Muscle layer of duodenum (tissue), 2 donors: ENCODE results near the gene DNMT3A.

ENCODE experiments used
- H3K27ac ChIP-seq: one replicate; pipeline ENCODE4 v1.7.0; 2013; ENCODE audit warnings: mild to moderate bottlenecking, low read length
- H3K27me3 ChIP-seq: one replicate; pipeline ENCODE4 v1.7.0; 2013; ENCODE audit warnings: low read depth, mild to moderate bottlenecking, control low read depth, low read length
- H3K36me3 ChIP-seq, 2 donors: one replicate each; pipeline ENCODE4 v1.7.0; 2013; ENCODE audit warnings: low read length in 2 of 2, control low read depth in 1 of 2, mild to moderate bottlenecking in 1 of 2; ENCODE audit not compliant: insufficient read depth in 2 of 2, control insufficient read depth in 1 of 2
- H3K4me1 ChIP-seq, 2 donors: one replicate each; pipeline ENCODE4 v1.7.0; 2013; ENCODE audit warnings: low read length in 2 of 2, mild to moderate bottlenecking in 2 of 2, control low read depth in 1 of 2, moderate library complexity in 1 of 2; ENCODE audit not compliant: insufficient read depth in 2 of 2, control insufficient read depth in 1 of 2
- H3K4me3 ChIP-seq, 2 donors: one replicate each; pipeline ENCODE4 v1.7.0; 2013; ENCODE audit warnings: low read length in 2 of 2, low read depth in 1 of 2, mild to moderate bottlenecking in 1 of 2
- H3K9me3 ChIP-seq, 2 donors: one replicate each; pipeline ENCODE4 v1.7.0; 2013; ENCODE audit warnings: low read length in 2 of 2, control low read depth in 1 of 2, mild to moderate bottlenecking in 1 of 2; ENCODE audit not compliant: control insufficient read depth in 1 of 2
- donor health status: healthy.

The DNMT3A gene

DNA sequence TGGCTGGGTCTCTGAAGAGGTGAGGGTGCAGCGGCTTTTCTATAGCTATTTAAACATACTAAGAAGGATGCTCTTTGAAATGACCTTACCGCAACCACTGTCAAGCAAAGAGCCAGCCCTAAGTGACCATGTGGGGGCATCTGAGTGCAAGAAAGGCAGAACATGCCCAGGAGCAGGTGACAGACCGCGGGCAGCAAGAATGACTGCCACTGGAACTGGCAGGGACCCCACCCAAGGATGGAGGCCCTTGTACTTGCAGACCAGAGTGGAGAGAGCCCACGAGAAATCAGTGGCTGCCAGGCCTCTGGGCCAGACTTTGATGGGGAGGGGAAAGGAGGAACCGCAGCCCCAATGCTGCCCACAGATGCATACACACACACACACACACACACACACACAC lies 33.1 kb downstream of the DNMT3A start:
- Histone ChIP-seq H3K36me3 (peaks cover 12% of the 10 kb centered on the region in 2 donors), H3K27ac (no peak overlapping the region), H3K4me1 (peaks cover 5 to 84% of the 10 kb centered on the region in 2 donors), H3K4me3 (no peak overlapping the region), H3K9me3 (no peaks in the 10 kb centered on the region), H3K27me3 (no peaks in the 10 kb centered on the region)

DNA sequence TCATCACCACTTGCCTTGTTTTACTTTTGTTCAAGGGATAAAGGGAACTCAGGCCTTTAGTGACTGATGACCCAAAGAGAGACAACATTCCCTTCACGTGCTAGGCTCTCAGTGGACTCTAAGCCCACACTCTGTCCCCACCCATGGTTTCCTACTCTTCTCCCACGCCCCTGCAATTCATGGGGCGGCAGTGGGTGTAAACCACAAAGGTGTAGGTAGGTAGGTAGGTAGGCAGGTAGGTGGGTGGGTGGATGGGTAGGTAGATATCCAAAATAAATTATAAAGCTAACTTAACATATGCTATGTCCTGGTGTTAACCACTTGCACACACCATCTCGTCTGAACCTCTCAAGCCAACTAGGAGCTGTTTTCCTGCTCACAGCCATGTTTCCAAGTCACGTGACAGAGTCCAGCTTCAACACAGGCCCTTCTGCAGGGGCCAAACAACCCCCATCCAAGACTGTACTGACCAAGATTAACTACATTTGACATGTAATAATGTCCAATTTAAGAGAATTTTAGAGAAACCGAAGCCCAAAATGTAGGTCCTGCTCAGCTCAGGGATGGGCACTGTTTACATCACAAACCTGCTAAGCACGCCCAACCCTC lies 33.7 kb downstream of the DNMT3A start:
- H3K9me3 ChIP-seq: no peaks in the 10 kb centered on the region
- no peak overlapping the region for H3K27ac ChIP-seq
- peaks cover 10 to 14% of the 10 kb centered on the region in 2 donors for H3K36me3 ChIP-seq
- peaks cover 5 to 86% of the 10 kb centered on the region in 2 donors for H3K4me1 ChIP-seq
- H3K27me3 ChIP-seq: no peaks in the 10 kb centered on the region
- H3K4me3 ChIP-seq: no peak overlapping the region

GRCh38 chr2:25306777-25307368 lies 34.9 kb downstream of the DNMT3A start:
- no peaks in the 10 kb centered on the region for H3K9me3 ChIP-seq
- H3K4me3 ChIP-seq: no peak overlapping the region
- no peak overlapping the region for H3K27ac ChIP-seq
- H3K36me3 ChIP-seq: peaks cover 5 to 14% of the 10 kb centered on the region in 2 donors
- no peaks in the 10 kb centered on the region for H3K27me3 ChIP-seq
- H3K4me1 ChIP-seq: peaks cover 5 to 77% of the 10 kb centered on the region in 2 donors

DNA sequence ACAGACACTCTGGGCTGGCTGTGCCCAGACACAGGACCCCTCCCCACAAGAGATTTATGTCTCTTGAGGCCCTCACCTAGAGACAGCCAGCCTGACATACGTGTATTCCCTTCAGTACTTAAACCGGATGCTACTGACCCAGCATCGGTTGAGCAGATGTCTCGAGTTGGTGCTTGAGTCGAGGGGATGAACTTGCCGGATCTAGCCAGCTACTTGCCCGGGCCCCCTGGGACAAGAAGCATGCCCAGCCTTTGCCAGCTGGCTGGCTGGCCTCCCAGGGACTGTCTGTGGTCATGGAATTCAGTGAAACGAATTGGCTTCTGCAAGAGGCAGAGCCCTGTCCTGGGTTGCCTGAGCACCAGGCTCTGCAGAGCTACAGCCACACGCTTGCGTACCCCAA lies 36.0 kb downstream of the DNMT3A start:
- Histone ChIP-seq H3K27me3 (no peaks in the 10 kb centered on the region), H3K27ac (no peak overlapping the region), H3K9me3 (no peaks in the 10 kb centered on the region), H3K4me1 (peaks cover 0 to 66% of the 10 kb centered on the region in 2 donors), H3K36me3 (peaks cover 5 to 14% of the 10 kb centered on the region in 2 donors), H3K4me3 (no peak overlapping the region)

GRCh38 chr2:25304826-25305596 lies 36.7 kb downstream of the DNMT3A start:
- H3K9me3 ChIP-seq: no peaks in the 10 kb centered on the region
- H3K4me1 ChIP-seq: peaks cover 0 to 59% of the 10 kb centered on the region in 2 donors
- H3K27ac ChIP-seq: no peak overlapping the region
- H3K27me3 ChIP-seq: no peaks in the 10 kb centered on the region
- peaks cover 8 to 14% of the 10 kb centered on the region in 2 donors for H3K36me3 ChIP-seq
- H3K4me3 ChIP-seq: no peak overlapping the region

DNA sequence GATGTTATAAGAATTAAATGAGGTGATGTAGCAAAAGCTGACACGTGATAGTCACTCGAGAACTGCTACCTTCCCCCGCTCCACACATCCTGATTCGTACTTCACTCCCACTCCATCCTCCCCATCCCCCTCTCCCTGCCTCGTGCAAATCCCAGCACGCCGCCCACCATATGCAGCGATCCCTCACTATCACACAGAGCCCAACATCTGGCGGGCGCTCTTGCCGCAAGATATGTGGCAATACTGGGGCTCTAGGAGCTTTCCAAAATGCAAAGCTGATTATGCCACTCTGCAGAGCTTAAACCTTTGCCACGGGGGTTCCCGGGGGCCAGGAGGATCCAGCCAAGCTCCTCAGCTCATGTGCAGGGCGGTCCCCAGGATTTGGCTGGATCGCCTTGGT lies 37.4 kb downstream of the DNMT3A start:
- Histone ChIP-seq H3K4me1 (peaks cover 0 to 57% of the 10 kb centered on the region in 2 donors), H3K4me3 (no peak overlapping the region)

DNA sequence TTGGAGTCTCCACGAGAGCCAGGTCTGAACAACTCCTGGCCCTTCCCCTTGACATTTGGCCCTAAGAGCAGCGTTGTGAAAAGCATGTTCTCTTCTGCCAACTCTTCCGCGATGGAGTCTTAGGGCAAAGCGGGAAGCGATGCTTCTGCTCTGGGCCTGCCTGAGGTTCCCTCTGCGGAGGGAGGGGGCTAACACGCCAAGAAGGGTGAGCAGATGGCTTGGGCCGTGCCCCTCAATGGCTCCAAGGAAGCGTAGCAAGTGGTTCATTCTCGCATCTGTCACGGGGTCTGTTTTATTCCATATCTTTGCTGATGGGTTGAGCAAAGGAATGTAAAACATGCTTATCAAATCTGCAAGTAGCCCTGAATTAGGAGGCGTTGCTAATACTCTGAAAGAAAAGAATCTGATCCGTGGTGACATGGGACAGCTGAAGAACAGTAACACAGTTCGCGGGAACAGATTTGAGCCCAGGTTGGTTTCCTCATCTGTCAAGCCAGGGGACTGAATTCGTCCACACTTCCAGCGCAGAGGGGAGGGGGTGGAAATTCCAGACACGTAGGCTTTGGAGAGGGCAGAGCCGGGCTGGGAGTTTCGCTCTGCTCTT lies 38.0 kb downstream of the DNMT3A start:
- Histone ChIP-seq H3K27me3 (no peaks in the 10 kb centered on the region), H3K9me3 (no peaks in the 10 kb centered on the region), H3K4me3 (no peak overlapping the region), H3K4me1 (peaks cover 0 to 57% of the 10 kb centered on the region in 2 donors), H3K27ac (no peak overlapping the region), H3K36me3 (peaks cover 15 to 18% of the 10 kb centered on the region in 2 donors)

More for the DNA sequence above, 37.4 kb downstream of the DNMT3A start:
- no peaks in the 10 kb centered on the region for H3K27me3 ChIP-seq
- peaks cover 14 to 15% of the 10 kb centered on the region in 2 donors for H3K36me3 ChIP-seq
- no peaks in the 10 kb centered on the region for H3K9me3 ChIP-seq
- H3K27ac ChIP-seq: no peak overlapping the region

- no peak overlapping the region for H3K4me3 ChIP-seq
- H3K36me3 ChIP-seq: peaks cover 18 to 26% of the 10 kb centered on the region in 2 donors
- H3K9me3 ChIP-seq: no peaks in the 10 kb centered on the region
- H3K27me3 ChIP-seq: no peaks in the 10 kb centered on the region
- H3K4me1 ChIP-seq: peaks cover 0 to 49% of the 10 kb centered on the region in 2 donors
- no peak overlapping the region for H3K27ac ChIP-seq
Observed at GRCh38 chr2:25302758-25303375, 38.9 kb downstream of the DNMT3A start.

DNA sequence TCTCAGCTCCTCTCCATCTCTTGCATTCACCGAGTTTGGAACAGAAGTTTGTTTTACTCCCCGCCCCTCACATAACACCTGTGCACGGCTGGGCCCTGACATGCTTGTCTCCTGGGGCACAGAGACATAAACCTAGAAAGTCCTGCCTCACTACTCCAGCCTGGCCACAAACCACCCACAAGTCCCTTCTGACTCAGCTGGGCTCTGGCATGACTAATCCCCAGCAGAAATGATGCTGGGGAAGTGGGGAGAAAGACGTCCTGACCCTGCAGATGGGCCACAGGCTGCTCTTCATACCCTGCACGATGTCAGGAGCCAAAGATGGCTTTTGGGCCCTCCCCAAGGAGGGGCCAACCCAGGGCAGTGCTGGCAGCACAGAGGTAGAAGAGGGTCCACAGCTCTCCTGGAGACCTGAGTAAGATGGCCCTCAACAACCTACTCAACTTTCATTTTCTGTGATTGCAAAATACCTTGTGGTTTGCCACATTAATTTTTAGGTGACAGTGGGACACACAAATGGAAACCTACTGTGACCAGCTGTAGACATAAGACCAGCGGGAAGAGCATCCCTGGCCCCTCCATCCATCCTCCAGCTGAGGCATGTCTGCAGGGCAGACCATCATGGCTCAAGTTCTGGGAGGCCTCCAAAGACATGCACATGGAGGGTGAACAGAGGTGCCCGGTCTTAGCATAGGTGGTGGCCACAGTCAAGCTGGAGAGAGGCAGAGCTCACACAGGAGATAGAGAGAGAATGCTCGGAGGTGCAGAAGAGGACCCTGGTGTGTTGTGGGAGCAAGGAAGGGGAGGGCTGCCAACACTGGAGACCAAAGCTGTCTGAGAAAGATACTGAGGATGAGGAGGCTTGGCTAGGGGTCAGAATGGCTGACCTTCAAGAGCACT lies 40.0 kb downstream of the DNMT3A start:
- Histone ChIP-seq H3K27me3 (no peaks in the 10 kb centered on the region), H3K36me3 (peaks cover 19 to 32% of the 10 kb centered on the region in 2 donors), H3K27ac (no peak overlapping the region), H3K4me1 (peaks cover 0 to 41% of the 10 kb centered on the region in 2 donors), H3K4me3 (no peak overlapping the region), H3K9me3 (no peaks in the 10 kb centered on the region)

DNA sequence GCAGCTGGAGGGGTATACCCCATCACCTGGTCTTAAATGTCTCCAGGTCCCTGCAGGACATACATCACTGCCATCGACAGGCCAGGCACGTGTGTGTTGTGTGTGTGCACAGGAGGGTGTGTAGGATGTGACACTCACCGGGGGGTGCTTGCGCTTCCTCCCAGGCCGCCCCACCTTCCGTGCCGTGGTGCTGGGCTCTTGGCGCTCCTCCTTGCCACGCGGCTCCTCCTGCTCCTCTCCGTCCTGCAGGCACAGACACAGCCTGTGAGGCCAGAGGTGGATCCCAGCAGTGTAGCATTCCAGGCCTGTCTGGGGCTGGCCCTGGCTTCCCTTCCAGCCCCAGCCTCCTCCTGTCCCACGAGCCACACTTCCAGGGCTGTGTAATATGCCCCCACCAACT lies 41.7 kb downstream of the DNMT3A start:
- Histone ChIP-seq H3K4me1 (peaks cover under 1 to 35% of the 10 kb centered on the region in 2 donors), H3K9me3 (no peaks in the 10 kb centered on the region), H3K36me3 (peaks cover 19 to 36% of the 10 kb centered on the region in 2 donors), H3K27ac (no peak overlapping the region), H3K27me3 (no peaks in the 10 kb centered on the region), H3K4me3 (no peak overlapping the region)
